Measurements from ENCODE around the gene ELMO3. TPM values are rescaled to one million over a fixed set of nuclear protein-coding genes. Genes with fewer than 3 reads are reported as not detected.
A peak's percentile ranks its signal among the peaks of the same experiment; 100 is the strongest.

Gene ELMO3
- total RNA-seq, 1 donor from 2014 or later = 1.7 TPM

DNA sequence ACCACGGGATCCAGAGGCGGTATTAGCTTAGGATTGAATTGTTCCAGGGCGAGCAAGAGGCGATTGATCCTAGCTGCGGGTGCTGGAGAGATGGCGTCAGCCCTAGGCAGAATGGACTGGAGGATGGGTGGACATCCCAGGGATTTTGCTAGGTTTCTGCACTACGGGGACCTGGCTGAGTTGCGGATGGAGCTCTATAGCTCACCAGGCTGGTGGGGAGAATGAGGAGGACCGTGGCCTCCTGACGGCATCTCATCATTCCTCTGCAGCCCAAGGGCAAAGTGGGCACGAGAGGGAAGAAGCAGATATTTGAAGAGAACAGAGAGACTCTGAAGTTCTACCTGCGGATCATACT is 28.6 kb downstream of the ELMO3 start:
- no peak for DNase-seq (ENCODE audit: extremely low spot score, unreplicated experiment)
- peaks cover 20% of the 10 kb centered on the region for H3K36me3 Mint-ChIP-seq (ENCODE audit: unreplicated experiment)
- H3K27ac Mint-ChIP-seq (ENCODE audit: unreplicated experiment) = peak overlapping the region; percentile 99
- H3K4me3 Mint-ChIP-seq (ENCODE audit: unreplicated experiment) = peak overlapping the region; percentile 100
- H3K9me3 Mint-ChIP-seq (ENCODE audit: unreplicated experiment) = no peaks in the 10 kb centered on the region
- H3K4me1 Mint-ChIP-seq (ENCODE audit: unreplicated experiment) = peaks cover 31% of the 10 kb centered on the region
- H3K27me3 Mint-ChIP-seq (ENCODE audit: unreplicated experiment) = no peaks in the 10 kb centered on the region
- TF ChIP-seq, protein P1, sequence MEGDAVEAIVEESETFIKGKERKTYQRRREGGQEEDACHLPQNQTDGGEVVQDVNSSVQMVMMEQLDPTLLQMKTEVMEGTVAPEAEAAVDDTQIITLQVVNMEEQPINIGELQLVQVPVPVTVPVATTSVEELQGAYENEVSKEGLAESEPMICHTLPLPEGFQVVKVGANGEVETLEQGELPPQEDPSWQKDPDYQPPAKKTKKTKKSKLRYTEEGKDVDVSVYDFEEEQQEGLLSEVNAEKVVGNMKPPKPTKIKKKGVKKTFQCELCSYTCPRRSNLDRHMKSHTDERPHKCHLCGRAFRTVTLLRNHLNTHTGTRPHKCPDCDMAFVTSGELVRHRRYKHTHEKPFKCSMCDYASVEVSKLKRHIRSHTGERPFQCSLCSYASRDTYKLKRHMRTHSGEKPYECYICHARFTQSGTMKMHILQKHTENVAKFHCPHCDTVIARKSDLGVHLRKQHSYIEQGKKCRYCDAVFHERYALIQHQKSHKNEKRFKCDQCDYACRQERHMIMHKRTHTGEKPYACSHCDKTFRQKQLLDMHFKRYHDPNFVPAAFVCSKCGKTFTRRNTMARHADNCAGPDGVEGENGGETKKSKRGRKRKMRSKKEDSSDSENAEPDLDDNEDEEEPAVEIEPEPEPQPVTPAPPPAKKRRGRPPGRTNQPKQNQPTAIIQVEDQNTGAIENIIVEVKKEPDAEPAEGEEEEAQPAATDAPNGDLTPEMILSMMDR (IDR thresholded peaks at IDR 0.05) = no peak

DNA sequence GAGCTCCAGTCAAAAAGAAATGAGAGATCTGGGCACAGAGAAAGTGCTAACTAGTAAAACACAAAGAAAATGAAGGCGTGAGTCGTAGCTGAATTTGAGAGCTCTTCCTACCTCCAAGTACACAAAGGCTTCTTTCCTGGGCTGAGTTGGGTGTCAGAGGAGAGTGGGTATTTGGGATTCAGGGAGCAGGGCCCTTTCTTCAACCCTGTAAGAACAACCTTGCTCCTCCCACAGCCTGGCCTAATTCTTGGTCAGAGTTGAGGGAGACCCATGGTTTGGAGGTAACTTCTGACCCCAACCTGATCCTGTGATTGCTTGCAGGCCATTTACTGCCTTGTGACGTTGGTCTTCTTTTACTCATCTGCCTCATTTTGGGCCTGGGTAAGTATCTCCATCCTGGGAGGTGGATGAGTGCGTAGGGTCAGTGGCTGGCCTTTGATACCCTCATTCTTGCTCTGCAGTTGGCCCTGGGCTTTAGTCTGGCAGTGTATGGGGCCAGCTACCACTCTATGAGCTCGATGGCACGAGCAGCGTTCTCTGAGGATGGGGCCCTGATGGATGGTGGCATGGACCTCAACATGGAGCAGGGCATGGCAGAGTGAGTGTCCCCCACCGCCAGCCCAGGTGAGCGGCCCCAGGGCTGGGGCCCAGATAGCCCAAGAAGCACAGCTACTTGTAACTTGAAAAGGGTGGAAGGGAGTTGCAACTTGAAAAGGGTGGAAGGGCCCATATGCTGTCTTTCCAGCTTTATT is 29.3 kb downstream of the ELMO3 start:
- TF ChIP-seq, protein P1 (IDR thresholded peaks at IDR 0.05) = no peak
- Mint-ChIP-seq H3K4me3 (ENCODE audit: unreplicated experiment) (peak overlapping the region; percentile 100), H3K27me3 (ENCODE audit: unreplicated experiment) (no peaks in the 10 kb centered on the region), H3K36me3 (ENCODE audit: unreplicated experiment) (peaks cover 18% of the 10 kb centered on the region), H3K4me1 (ENCODE audit: unreplicated experiment) (peaks cover 31% of the 10 kb centered on the region), H3K9me3 (ENCODE audit: unreplicated experiment) (no peaks in the 10 kb centered on the region), H3K27ac (ENCODE audit: unreplicated experiment) (peak overlapping the region; percentile 99)
- DNase-seq (ENCODE audit: extremely low spot score, unreplicated experiment) = no peak

DNA sequence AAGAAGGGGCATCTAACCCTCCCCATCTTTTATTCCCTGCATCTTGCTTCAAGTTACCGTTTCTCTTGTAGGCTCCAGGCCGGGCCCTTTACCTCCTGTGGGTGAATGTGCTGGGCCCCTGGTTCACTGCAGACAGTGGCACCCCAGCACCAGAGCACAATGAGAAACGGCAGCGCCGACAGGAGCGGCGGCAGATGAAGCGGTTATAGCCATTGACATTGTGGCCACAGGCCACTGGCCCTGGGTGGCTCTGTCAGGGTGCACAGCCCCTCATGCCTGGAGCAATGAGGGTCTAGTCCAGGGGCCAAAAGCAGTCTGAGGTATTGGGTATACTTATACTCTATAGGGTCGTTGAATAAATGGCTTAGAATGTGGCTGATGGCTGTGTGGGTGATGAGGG is 30.0 kb downstream of the ELMO3 start:
- peaks cover 22% of the 10 kb centered on the region for H3K36me3 Mint-ChIP-seq (ENCODE audit: unreplicated experiment)
- H3K4me1 Mint-ChIP-seq (ENCODE audit: unreplicated experiment) = peaks cover 31% of the 10 kb centered on the region
- no peaks in the 10 kb centered on the region for H3K27me3 Mint-ChIP-seq (ENCODE audit: unreplicated experiment)
- no peak overlapping the region for H3K27ac Mint-ChIP-seq (ENCODE audit: unreplicated experiment)
- H3K9me3 Mint-ChIP-seq (ENCODE audit: unreplicated experiment) = no peaks in the 10 kb centered on the region
- TF ChIP-seq, protein P1 (IDR thresholded peaks at IDR 0.05) = no peak
- no peak for DNase-seq (ENCODE audit: extremely low spot score, unreplicated experiment)
- H3K4me3 Mint-ChIP-seq (ENCODE audit: unreplicated experiment) = no peak overlapping the region

DNA sequence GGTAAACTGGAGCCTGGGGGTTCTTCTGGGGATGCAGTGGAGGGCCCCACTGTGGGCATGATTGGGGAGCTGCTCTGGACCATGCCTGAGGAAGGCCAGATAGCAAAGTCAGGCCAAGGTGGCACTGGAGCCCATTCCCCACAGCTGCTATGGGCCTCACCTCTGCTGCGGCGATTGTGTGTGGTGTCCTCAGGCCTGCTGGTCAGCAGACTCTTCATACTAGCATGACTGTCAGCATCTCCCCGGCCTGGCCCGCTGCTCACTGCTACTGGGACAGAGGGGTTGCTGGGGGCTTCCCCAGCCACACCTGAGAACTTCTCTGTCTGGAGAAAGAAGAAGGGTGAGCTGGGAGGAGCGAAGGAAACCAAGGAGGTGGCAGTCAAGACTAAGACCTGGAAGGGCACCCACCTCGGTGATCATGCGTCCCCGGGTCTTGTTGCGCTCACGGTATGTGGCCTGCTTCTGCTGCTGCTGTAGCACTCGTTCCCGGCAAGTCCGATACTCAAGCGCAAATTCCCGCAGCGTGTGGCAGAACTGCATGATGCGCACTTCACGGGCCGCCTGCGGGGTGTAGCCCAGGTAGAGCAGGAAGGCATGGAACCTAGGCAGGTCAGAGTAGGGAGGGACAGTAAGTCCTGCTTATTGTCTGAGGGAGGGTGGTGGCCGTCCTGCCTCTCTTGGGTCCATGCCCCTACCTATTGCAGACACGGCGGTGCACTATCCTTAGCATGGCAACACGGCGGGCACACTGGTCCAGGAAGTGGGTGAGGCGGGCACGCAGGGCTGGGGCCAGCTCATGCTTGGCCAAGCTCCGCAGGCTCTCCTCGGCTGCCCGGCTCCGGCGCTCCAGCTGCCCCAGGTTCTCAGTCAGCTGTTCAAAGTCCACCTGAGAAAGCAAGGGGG is 31.2 kb downstream of the ELMO3 start:
- Mint-ChIP-seq H3K27me3 (ENCODE audit: unreplicated experiment) (no peaks in the 10 kb centered on the region), H3K9me3 (ENCODE audit: unreplicated experiment) (no peaks in the 10 kb centered on the region), H3K27ac (ENCODE audit: unreplicated experiment) (no peak overlapping the region), H3K4me3 (ENCODE audit: unreplicated experiment) (no peak overlapping the region), H3K36me3 (ENCODE audit: unreplicated experiment) (peaks cover 25% of the 10 kb centered on the region), H3K4me1 (ENCODE audit: unreplicated experiment) (peaks cover 31% of the 10 kb centered on the region)
- TF ChIP-seq, protein P1 (IDR thresholded peaks at IDR 0.05) = no peak
- DNase-seq (ENCODE audit: extremely low spot score, unreplicated experiment) = no peak

Data from osteocyte (in vitro differentiated cells).